Suppressor macrophage (primary cell): ENCODE measurements around the gene ZNF554.
"Not testable (repeated sequence)": the region's sequence is repeated elsewhere in the genome, so short reads cannot be mapped to it uniquely, and the experiment has no call there.

ENCODE experiments used
- DNase-seq, 4 experiments: peaks; one replicate each; pipeline ENCODE4 v3.0.0-alpha.2; 2020 to 2022

The ZNF554 gene

GRCh38 chr19:2807379-2808128, 12.1 kb upstream of the ZNF554 start:
- DNase-seq, result no peak

DNA sequence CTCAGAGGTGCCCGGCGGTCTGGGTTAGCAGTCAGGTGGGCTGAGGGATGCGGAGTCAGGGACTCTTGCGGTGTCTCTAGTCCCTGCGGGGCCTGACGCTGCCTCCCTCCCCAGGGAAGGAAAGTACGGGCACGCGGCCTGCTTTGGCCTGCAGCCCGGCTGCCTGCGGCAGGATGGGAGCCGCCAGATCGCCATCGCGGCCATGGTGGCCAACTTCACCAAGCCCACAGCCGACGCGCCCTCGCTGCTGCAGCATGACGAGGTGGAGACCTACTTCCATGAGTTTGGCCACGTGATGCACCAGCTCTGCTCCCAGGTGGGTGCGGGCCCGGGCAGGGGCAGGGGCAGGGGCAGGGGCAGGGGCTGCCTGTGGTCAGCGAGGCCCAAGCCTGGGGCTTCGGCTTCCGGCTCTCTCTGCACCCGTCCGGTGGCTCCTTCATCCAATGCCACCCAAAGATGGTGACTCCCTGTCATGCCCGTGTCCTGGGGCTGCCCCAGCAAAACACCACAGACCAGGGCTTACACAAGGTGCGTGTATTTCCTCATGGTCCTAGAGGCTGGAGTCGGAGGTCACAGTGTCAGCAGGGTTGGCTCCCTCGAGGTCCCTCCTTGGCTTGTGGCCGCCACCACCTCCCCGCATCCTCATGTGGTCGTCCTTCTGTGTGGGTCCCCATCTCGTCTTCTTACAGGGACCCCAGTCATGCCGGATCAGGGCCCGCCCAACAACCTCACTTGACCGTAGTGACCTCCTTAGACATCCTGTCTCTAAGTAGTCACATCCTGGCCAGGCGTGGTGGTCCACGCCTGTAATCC, 11.3 kb upstream of the ZNF554 start:
- DNase-seq, result no peak

GRCh38 chr19:2809387-2810140, 10.1 kb upstream of the ZNF554 start:
- DNase-seq, result no peak

GRCh38 chr19:2810141-2811091, 9.3 kb upstream of the ZNF554 start:
- DNase-seq, result no peak

- DNase-seq, result no peak
Observed at GRCh38 chr19:2811221-2811722, 8.4 kb upstream of the ZNF554 start.

- DNase-seq, result no peak
Observed at GRCh38 chr19:2811735-2812413, 7.8 kb upstream of the ZNF554 start.

DNA sequence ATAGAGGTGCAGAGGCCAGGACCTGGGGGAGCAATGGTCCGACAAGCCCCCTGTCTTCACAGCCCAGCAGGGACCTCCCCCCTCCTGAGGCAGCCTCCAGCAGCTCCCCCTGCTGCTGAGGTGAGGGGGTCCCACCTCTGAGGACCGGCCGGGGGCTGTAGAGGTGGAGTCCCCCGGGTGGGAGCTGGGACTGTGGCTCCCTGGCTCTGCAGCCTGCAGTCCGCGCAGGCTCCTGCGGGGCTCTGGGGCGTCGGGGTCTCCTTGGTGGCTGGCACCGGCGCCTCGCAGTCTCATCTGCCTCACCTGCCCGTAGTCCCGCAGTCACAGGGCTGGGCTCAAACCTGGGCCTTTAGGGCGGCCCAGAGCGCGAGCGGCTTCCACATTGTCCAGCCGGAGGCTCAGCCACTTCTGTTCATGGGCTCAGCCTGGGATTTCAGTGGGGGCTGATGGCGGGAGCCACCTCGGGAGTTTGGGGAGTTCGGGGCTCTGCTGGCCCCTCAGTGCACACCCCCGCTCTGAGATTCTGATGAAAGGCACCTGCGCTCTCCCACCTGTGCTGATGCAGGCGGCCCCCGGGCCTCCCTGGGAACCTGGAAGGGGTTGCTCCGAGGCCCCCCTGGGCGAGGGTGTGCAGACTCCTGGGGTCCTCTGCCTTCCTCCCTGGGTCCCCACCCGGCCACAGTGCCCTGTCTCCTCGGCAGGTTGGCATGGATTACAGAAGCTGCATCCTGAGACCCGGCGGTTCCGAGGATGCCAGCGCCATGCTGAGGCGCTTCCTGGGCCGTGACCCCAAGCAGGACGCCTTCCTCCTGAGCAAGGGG, 7.0 kb upstream of the ZNF554 start:
- DNase-seq, result no peak

GRCh38 chr19:2813235-2814160, 6.2 kb upstream of the ZNF554 start:
- DNase-seq, result no peak

GRCh38 chr19:2814426-2814825, 5.2 kb upstream of the ZNF554 start:
- DNase-seq, result no peak

GRCh38 chr19:2815191-2815614, 4.5 kb upstream of the ZNF554 start:
- DNase-seq, result no peak

- DNase-seq, result no peak
Observed at GRCh38 chr19:2815923-2816322, 3.7 kb upstream of the ZNF554 start.

GRCh38 chr19:2816641-2817040, 3.0 kb upstream of the ZNF554 start:
- no peak for DNase-seq

GRCh38 chr19:2817237-2817829, 2.3 kb upstream of the ZNF554 start:
- DNase-seq, result not testable (repeated sequence)

- DNase-seq, result peak in 3 of 4 experiments; percentile 2 to 19 (median 16)
Observed at GRCh38 chr19:2820112-2820702, 539 bp downstream of the ZNF554 start.

DNA sequence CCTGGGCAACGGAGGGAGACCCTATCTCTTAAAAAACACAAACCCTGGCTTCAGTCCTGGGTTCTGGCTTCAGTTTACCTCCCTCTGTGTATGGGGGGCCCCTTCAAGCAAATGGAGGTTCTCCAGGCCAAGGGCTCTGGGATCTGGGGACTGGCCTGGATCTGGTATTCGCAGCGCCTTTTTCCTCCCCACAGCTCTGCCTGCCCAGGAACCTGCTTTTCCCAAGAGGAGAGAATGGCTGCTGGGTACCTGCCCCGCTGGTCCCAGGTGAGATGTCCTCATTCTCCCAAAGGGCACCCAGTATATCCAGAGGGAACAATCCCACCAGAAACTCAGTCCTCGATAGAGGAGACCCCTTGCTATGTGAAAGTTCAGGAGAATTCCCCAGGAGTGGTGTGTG, 3.2 kb downstream of the ZNF554 start:
- DNase-seq, result no peak

GRCh38 chr19:2823646-2824045, 4.0 kb downstream of the ZNF554 start:
- DNase-seq, result no peak

GRCh38 chr19:2824129-2824528, 4.5 kb downstream of the ZNF554 start:
- no peak for DNase-seq

DNA sequence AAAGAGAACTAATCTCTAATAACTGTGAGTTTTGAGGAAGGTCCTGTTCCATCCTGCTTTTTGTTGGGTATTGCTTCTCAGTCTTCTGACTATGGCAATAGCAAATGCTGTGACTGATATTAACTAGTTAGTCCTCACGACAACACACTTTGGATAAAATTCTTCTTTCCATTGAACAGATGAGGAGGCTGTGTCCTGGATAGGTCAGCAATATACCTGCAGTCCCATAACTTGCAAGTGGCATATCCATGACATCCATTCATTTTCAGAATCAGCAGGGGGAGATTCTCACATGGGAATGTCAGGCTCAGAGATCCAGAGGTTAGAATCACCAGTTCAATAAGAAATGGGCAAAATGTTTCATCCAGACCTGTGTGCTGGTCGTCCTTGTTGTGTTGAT, 7.4 kb downstream of the ZNF554 start:
- DNase-seq, result no peak
